H1 (cell line): ENCODE measurements around the gene ST6GALNAC4.

Experiments used
- CHD2 ChIP-seq: IDR thresholded peaks from 2 replicates; pipeline ENCODE4 v1.6.1; 2012; ENCODE audit warnings: low read length, improper control_type of control experiment
- EZH2 ChIP-seq: fragments of 200-600 bp; sonication (generic); IDR thresholded peaks from 2 replicates; pipeline ENCODE4 v1.7.1; 2012; ENCODE audit warnings: low read depth, mild to moderate bottlenecking, moderate library complexity, low read length, inconsistent platforms; ENCODE audit not compliant: severe bottlenecking
- POLR2A ChIP-seq, 2 experiments: IDR thresholded peaks; 1 replicate in 1 of 2; 2 replicates in 1 of 2; pipeline ENCODE4 v1.6.1; 2011; ENCODE audit warnings: low read depth in 2 of 2, low read length in 2 of 2, mild to moderate bottlenecking in 2 of 2; ENCODE audit errors: control extremely low read depth in 1 of 2
- SAP30 ChIP-seq: fragments of 300-600 bp; sonication (generic); IDR thresholded peaks from 2 replicates; pipeline ENCODE4 v1.7.1; 2012; ENCODE audit warnings: low read length, moderate library complexity, mild to moderate bottlenecking, inconsistent platforms; ENCODE audit not compliant: insufficient read depth, insufficient replicate concordance
- TF ChIP-seq, protein P1 (sequence below), 3 experiments: IDR thresholded peaks; 1 replicate in 2 of 3; 2 replicates in 1 of 3; pipeline versions ENCODE4 v1.5.1 to v1.6.1; 2011; ENCODE audit warnings: low read length in 3 of 3, mild to moderate bottlenecking in 3 of 3, inconsistent platforms in 2 of 3, low read depth in 1 of 3, moderate library complexity in 1 of 3; ENCODE audit not compliant: insufficient read depth in 1 of 3; ENCODE audit errors: control extremely low read depth in 1 of 3
- TF ChIP-seq, protein P2 (sequence below): IDR thresholded peaks from 2 replicates; pipeline ENCODE4 v1.6.1; 2011; ENCODE audit warnings: low read length, improper control_type of control experiment
- TF ChIP-seq, protein P3 (sequence below): IDR thresholded peaks from 2 replicates; pipeline ENCODE4 v1.6.1; 2012; ENCODE audit warnings: inconsistent platforms
- TF ChIP-seq, protein P4 (sequence below): fragments of 300-600 bp; sonication (generic); IDR thresholded peaks from 2 replicates; pipeline ENCODE4 v1.7.1; 2012; ENCODE audit warnings: low read length, moderate library complexity, mild to moderate bottlenecking, inconsistent platforms; ENCODE audit not compliant: insufficient replicate concordance

- TF ChIP-seq, protein P1, sequence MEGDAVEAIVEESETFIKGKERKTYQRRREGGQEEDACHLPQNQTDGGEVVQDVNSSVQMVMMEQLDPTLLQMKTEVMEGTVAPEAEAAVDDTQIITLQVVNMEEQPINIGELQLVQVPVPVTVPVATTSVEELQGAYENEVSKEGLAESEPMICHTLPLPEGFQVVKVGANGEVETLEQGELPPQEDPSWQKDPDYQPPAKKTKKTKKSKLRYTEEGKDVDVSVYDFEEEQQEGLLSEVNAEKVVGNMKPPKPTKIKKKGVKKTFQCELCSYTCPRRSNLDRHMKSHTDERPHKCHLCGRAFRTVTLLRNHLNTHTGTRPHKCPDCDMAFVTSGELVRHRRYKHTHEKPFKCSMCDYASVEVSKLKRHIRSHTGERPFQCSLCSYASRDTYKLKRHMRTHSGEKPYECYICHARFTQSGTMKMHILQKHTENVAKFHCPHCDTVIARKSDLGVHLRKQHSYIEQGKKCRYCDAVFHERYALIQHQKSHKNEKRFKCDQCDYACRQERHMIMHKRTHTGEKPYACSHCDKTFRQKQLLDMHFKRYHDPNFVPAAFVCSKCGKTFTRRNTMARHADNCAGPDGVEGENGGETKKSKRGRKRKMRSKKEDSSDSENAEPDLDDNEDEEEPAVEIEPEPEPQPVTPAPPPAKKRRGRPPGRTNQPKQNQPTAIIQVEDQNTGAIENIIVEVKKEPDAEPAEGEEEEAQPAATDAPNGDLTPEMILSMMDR (IDR thresholded peaks at IDR 0.05; ENCODE audit: control extremely low read depth in 1 of 3, insufficient read depth in 1 of 3, low read depth in 1 of 3, low read length in 3 of 3), result no peak
- TF ChIP-seq CHD2, result no peak
- TF ChIP-seq EZH2, result no peak
- TF ChIP-seq POLR2A (IDR thresholded peaks at IDR 0.05; ENCODE audit: control extremely low read depth in 1 of 2, low read depth in 2 of 2, low read length in 2 of 2), result no peak
- TF ChIP-seq, protein P2, sequence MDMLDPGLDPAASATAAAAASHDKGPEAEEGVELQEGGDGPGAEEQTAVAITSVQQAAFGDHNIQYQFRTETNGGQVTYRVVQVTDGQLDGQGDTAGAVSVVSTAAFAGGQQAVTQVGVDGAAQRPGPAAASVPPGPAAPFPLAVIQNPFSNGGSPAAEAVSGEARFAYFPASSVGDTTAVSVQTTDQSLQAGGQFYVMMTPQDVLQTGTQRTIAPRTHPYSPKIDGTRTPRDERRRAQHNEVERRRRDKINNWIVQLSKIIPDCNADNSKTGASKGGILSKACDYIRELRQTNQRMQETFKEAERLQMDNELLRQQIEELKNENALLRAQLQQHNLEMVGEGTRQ, result no peak
- TF ChIP-seq SAP30, result no peak
- TF ChIP-seq, protein P3, sequence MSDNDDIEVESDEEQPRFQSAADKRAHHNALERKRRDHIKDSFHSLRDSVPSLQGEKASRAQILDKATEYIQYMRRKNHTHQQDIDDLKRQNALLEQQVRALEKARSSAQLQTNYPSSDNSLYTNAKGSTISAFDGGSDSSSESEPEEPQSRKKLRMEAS, result no peak
- TF ChIP-seq, protein P4, sequence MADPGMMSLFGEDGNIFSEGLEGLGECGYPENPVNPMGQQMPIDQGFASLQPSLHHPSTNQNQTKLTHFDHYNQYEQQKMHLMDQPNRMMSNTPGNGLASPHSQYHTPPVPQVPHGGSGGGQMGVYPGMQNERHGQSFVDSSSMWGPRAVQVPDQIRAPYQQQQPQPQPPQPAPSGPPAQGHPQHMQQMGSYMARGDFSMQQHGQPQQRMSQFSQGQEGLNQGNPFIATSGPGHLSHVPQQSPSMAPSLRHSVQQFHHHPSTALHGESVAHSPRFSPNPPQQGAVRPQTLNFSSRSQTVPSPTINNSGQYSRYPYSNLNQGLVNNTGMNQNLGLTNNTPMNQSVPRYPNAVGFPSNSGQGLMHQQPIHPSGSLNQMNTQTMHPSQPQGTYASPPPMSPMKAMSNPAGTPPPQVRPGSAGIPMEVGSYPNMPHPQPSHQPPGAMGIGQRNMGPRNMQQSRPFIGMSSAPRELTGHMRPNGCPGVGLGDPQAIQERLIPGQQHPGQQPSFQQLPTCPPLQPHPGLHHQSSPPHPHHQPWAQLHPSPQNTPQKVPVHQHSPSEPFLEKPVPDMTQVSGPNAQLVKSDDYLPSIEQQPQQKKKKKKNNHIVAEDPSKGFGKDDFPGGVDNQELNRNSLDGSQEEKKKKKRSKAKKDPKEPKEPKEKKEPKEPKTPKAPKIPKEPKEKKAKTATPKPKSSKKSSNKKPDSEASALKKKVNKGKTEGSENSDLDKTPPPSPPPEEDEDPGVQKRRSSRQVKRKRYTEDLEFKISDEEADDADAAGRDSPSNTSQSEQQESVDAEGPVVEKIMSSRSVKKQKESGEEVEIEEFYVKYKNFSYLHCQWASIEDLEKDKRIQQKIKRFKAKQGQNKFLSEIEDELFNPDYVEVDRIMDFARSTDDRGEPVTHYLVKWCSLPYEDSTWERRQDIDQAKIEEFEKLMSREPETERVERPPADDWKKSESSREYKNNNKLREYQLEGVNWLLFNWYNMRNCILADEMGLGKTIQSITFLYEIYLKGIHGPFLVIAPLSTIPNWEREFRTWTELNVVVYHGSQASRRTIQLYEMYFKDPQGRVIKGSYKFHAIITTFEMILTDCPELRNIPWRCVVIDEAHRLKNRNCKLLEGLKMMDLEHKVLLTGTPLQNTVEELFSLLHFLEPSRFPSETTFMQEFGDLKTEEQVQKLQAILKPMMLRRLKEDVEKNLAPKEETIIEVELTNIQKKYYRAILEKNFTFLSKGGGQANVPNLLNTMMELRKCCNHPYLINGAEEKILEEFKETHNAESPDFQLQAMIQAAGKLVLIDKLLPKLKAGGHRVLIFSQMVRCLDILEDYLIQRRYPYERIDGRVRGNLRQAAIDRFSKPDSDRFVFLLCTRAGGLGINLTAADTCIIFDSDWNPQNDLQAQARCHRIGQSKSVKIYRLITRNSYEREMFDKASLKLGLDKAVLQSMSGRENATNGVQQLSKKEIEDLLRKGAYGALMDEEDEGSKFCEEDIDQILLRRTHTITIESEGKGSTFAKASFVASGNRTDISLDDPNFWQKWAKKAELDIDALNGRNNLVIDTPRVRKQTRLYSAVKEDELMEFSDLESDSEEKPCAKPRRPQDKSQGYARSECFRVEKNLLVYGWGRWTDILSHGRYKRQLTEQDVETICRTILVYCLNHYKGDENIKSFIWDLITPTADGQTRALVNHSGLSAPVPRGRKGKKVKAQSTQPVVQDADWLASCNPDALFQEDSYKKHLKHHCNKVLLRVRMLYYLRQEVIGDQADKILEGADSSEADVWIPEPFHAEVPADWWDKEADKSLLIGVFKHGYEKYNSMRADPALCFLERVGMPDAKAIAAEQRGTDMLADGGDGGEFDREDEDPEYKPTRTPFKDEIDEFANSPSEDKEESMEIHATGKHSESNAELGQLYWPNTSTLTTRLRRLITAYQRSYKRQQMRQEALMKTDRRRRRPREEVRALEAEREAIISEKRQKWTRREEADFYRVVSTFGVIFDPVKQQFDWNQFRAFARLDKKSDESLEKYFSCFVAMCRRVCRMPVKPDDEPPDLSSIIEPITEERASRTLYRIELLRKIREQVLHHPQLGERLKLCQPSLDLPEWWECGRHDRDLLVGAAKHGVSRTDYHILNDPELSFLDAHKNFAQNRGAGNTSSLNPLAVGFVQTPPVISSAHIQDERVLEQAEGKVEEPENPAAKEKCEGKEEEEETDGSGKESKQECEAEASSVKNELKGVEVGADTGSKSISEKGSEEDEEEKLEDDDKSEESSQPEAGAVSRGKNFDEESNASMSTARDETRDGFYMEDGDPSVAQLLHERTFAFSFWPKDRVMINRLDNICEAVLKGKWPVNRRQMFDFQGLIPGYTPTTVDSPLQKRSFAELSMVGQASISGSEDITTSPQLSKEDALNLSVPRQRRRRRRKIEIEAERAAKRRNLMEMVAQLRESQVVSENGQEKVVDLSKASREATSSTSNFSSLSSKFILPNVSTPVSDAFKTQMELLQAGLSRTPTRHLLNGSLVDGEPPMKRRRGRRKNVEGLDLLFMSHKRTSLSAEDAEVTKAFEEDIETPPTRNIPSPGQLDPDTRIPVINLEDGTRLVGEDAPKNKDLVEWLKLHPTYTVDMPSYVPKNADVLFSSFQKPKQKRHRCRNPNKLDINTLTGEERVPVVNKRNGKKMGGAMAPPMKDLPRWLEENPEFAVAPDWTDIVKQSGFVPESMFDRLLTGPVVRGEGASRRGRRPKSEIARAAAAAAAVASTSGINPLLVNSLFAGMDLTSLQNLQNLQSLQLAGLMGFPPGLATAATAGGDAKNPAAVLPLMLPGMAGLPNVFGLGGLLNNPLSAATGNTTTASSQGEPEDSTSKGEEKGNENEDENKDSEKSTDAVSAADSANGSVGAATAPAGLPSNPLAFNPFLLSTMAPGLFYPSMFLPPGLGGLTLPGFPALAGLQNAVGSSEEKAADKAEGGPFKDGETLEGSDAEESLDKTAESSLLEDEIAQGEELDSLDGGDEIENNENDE, result no peak
Observed at GRCh38 chr9:127885508-127886281, 31.1 kb downstream of the ST6GALNAC4 start.
